ENCODE data around the gene SLC35F4. TPM values are rescaled to one million over a fixed set of nuclear protein-coding genes. Genes with fewer than 3 reads are reported as not detected.

Gene SLC35F4
- total RNA-seq, 3 donors from 2014 or later = not detected

GRCh38 chr14:57704763-57705162, 161.1 kb downstream of the SLC35F4 start:
- no peak overlapping the region for H3K4me3 Mint-ChIP-seq
- peaks cover 11% of the 10 kb centered on the region for H3K9me3 Mint-ChIP-seq
- ATAC-seq (no peak), DNase-seq (no peak)
- no peaks in the 10 kb centered on the region for H3K4me1 Mint-ChIP-seq (ENCODE audit: low read depth)
- no peaks in the 10 kb centered on the region for H3K27me3 Mint-ChIP-seq (ENCODE audit: low read depth)
- H3K36me3 Mint-ChIP-seq (ENCODE audit: insufficient read depth) = no peaks in the 10 kb centered on the region

- H3K27me3 Mint-ChIP-seq (ENCODE audit: low read depth) = no peaks in the 10 kb centered on the region
- ATAC-seq (no peak), DNase-seq (no peak)
- no peak overlapping the region for H3K4me3 Mint-ChIP-seq
- H3K9me3 Mint-ChIP-seq = no peaks in the 10 kb centered on the region
- no peaks in the 10 kb centered on the region for H3K4me1 Mint-ChIP-seq (ENCODE audit: low read depth)
- no peaks in the 10 kb centered on the region for H3K36me3 Mint-ChIP-seq (ENCODE audit: insufficient read depth)
Measured at GRCh38 chr14:57699947-57700346, 165.9 kb downstream of the SLC35F4 start.

- Mint-ChIP-seq H3K9me3 (peaks cover 4% of the 10 kb centered on the region), H3K4me3 (no peak overlapping the region), H3K4me1 (ENCODE audit: low read depth) (no peaks in the 10 kb centered on the region), H3K27me3 (ENCODE audit: low read depth) (no peaks in the 10 kb centered on the region), H3K36me3 (ENCODE audit: insufficient read depth) (no peaks in the 10 kb centered on the region)
- no peak for ATAC-seq
- DNase-seq = no peak
Measured at GRCh38 chr14:57692671-57693070, 173.2 kb downstream of the SLC35F4 start.

- H3K36me3 Mint-ChIP-seq (ENCODE audit: insufficient read depth) = no peaks in the 10 kb centered on the region
- H3K4me3 Mint-ChIP-seq = no peak overlapping the region
- peaks cover 4% of the 10 kb centered on the region for H3K9me3 Mint-ChIP-seq
- DNase-seq = no peak
- ATAC-seq = no peak
- no peaks in the 10 kb centered on the region for H3K4me1 Mint-ChIP-seq (ENCODE audit: low read depth)
- H3K27me3 Mint-ChIP-seq (ENCODE audit: low read depth) = no peaks in the 10 kb centered on the region
Measured at GRCh38 chr14:57687416-57687815, 178.5 kb downstream of the SLC35F4 start.

GRCh38 chr14:57686304-57686703, 179.6 kb downstream of the SLC35F4 start:
- Mint-ChIP-seq H3K27me3 (ENCODE audit: low read depth) (no peaks in the 10 kb centered on the region), H3K4me3 (no peak overlapping the region), H3K36me3 (ENCODE audit: insufficient read depth) (no peaks in the 10 kb centered on the region), H3K4me1 (ENCODE audit: low read depth) (no peaks in the 10 kb centered on the region), H3K9me3 (no peaks in the 10 kb centered on the region)
- ATAC-seq (no peak), DNase-seq (no peak)

- no peak overlapping the region for H3K4me3 Mint-ChIP-seq
- H3K36me3 Mint-ChIP-seq (ENCODE audit: insufficient read depth) = no peaks in the 10 kb centered on the region
- H3K4me1 Mint-ChIP-seq (ENCODE audit: low read depth) = no peaks in the 10 kb centered on the region
- no peak for ATAC-seq
- peaks cover 4% of the 10 kb centered on the region for H3K9me3 Mint-ChIP-seq
- no peak for DNase-seq
- H3K27me3 Mint-ChIP-seq (ENCODE audit: low read depth) = no peaks in the 10 kb centered on the region
Measured at GRCh38 chr14:57671021-57671420, 194.9 kb downstream of the SLC35F4 start.

GRCh38 chr14:57660208-57660607, 205.7 kb downstream of the SLC35F4 start:
- Mint-ChIP-seq H3K27me3 (ENCODE audit: low read depth) (no peaks in the 10 kb centered on the region), H3K9me3 (peaks cover 5% of the 10 kb centered on the region), H3K4me1 (ENCODE audit: low read depth) (no peaks in the 10 kb centered on the region), H3K36me3 (ENCODE audit: insufficient read depth) (no peaks in the 10 kb centered on the region), H3K4me3 (no peak overlapping the region)
- ATAC-seq = no peak
- no peak for DNase-seq

GRCh38 chr14:57659052-57659451, 206.8 kb downstream of the SLC35F4 start:
- H3K36me3 Mint-ChIP-seq (ENCODE audit: insufficient read depth) = no peaks in the 10 kb centered on the region
- peaks cover 5% of the 10 kb centered on the region for H3K9me3 Mint-ChIP-seq
- no peaks in the 10 kb centered on the region for H3K4me1 Mint-ChIP-seq (ENCODE audit: low read depth)
- H3K4me3 Mint-ChIP-seq = no peak overlapping the region
- ATAC-seq (no peak), DNase-seq (no peak)
- H3K27me3 Mint-ChIP-seq (ENCODE audit: low read depth) = no peaks in the 10 kb centered on the region

GRCh38 chr14:57657487-57657886, 208.4 kb downstream of the SLC35F4 start:
- no peaks in the 10 kb centered on the region for H3K27me3 Mint-ChIP-seq (ENCODE audit: low read depth)
- no peaks in the 10 kb centered on the region for H3K9me3 Mint-ChIP-seq
- no peaks in the 10 kb centered on the region for H3K4me1 Mint-ChIP-seq (ENCODE audit: low read depth)
- no peaks in the 10 kb centered on the region for H3K36me3 Mint-ChIP-seq (ENCODE audit: insufficient read depth)
- ATAC-seq = no peak
- no peak for DNase-seq
- H3K4me3 Mint-ChIP-seq = no peak overlapping the region

GRCh38 chr14:57656853-57657252, 209.0 kb downstream of the SLC35F4 start:
- Mint-ChIP-seq H3K36me3 (ENCODE audit: insufficient read depth) (no peaks in the 10 kb centered on the region), H3K27me3 (ENCODE audit: low read depth) (no peaks in the 10 kb centered on the region), H3K4me1 (ENCODE audit: low read depth) (no peaks in the 10 kb centered on the region), H3K9me3 (no peaks in the 10 kb centered on the region), H3K4me3 (no peak overlapping the region)
- no peak for ATAC-seq
- DNase-seq = no peak

- DNase-seq (no peak), ATAC-seq (no peak)
- Mint-ChIP-seq H3K4me1 (ENCODE audit: low read depth) (no peaks in the 10 kb centered on the region), H3K27me3 (ENCODE audit: low read depth) (no peaks in the 10 kb centered on the region), H3K36me3 (ENCODE audit: insufficient read depth) (no peaks in the 10 kb centered on the region), H3K9me3 (peaks cover 2% of the 10 kb centered on the region), H3K4me3 (no peak overlapping the region)
Measured at GRCh38 chr14:57652769-57653168, 213.1 kb downstream of the SLC35F4 start.

- H3K9me3 Mint-ChIP-seq = peaks cover 10% of the 10 kb centered on the region
- no peak for DNase-seq
- no peak overlapping the region for H3K4me3 Mint-ChIP-seq
- no peaks in the 10 kb centered on the region for H3K4me1 Mint-ChIP-seq (ENCODE audit: low read depth)
- no peak for ATAC-seq
- no peaks in the 10 kb centered on the region for H3K27me3 Mint-ChIP-seq (ENCODE audit: low read depth)
- H3K36me3 Mint-ChIP-seq (ENCODE audit: insufficient read depth) = no peaks in the 10 kb centered on the region
Measured at GRCh38 chr14:57641776-57642175, 224.1 kb downstream of the SLC35F4 start.

GRCh38 chr14:57640036-57640435, 225.9 kb downstream of the SLC35F4 start:
- Mint-ChIP-seq H3K9me3 (peaks cover 3% of the 10 kb centered on the region), H3K36me3 (ENCODE audit: insufficient read depth) (no peaks in the 10 kb centered on the region), H3K4me1 (ENCODE audit: low read depth) (no peaks in the 10 kb centered on the region), H3K4me3 (no peak overlapping the region), H3K27me3 (ENCODE audit: low read depth) (no peaks in the 10 kb centered on the region)
- DNase-seq (no peak), ATAC-seq (no peak)

GRCh38 chr14:57637901-57638300, 228.0 kb downstream of the SLC35F4 start:
- Mint-ChIP-seq H3K36me3 (ENCODE audit: insufficient read depth) (no peaks in the 10 kb centered on the region), H3K9me3 (peaks cover 3% of the 10 kb centered on the region), H3K27me3 (ENCODE audit: low read depth) (no peaks in the 10 kb centered on the region), H3K4me3 (no peak overlapping the region), H3K4me1 (ENCODE audit: low read depth) (no peaks in the 10 kb centered on the region)
- DNase-seq = no peak
- no peak for ATAC-seq

- Mint-ChIP-seq H3K4me3 (no peak overlapping the region), H3K4me1 (ENCODE audit: low read depth) (no peaks in the 10 kb centered on the region), H3K9me3 (no peaks in the 10 kb centered on the region), H3K27me3 (ENCODE audit: low read depth) (no peaks in the 10 kb centered on the region), H3K36me3 (ENCODE audit: insufficient read depth) (no peaks in the 10 kb centered on the region)
- DNase-seq (no peak), ATAC-seq (no peak)
Measured at GRCh38 chr14:57634335-57634734, 231.6 kb downstream of the SLC35F4 start.

GRCh38 chr14:57632649-57633048, 233.2 kb downstream of the SLC35F4 start:
- H3K4me3 Mint-ChIP-seq = no peak overlapping the region
- H3K27me3 Mint-ChIP-seq (ENCODE audit: low read depth) = no peaks in the 10 kb centered on the region
- ATAC-seq = no peak
- H3K9me3 Mint-ChIP-seq = no peaks in the 10 kb centered on the region
- no peaks in the 10 kb centered on the region for H3K4me1 Mint-ChIP-seq (ENCODE audit: low read depth)
- no peak for DNase-seq
- no peaks in the 10 kb centered on the region for H3K36me3 Mint-ChIP-seq (ENCODE audit: insufficient read depth)
